Skin epidermis (tissue), 12 donors: ENCODE results near the gene AHCYL1.
A peak's percentile ranks its signal among the peaks of the same experiment; 100 is the strongest.

Experiments
- H3K27ac ChIP-seq, 21 experiments: fragments of 200-600 bp; sonication (generic) in 11 of 21; one replicate each; pipeline ENCODE4 v1.5.0; 2020; ENCODE audit warnings: mild to moderate bottlenecking in 3 of 21, inconsistent platforms in 2 of 21, moderate library complexity in 2 of 21
- H3K4me3 ChIP-seq, 7 experiments: fragments of 200-600 bp; sonication (generic) in 2 of 7; one replicate each; pipeline ENCODE4 v1.5.0; 2020; ENCODE audit warnings: inconsistent platforms in 2 of 7, mild to moderate bottlenecking in 2 of 7, moderate library complexity in 1 of 7

Gene AHCYL1

DNA sequence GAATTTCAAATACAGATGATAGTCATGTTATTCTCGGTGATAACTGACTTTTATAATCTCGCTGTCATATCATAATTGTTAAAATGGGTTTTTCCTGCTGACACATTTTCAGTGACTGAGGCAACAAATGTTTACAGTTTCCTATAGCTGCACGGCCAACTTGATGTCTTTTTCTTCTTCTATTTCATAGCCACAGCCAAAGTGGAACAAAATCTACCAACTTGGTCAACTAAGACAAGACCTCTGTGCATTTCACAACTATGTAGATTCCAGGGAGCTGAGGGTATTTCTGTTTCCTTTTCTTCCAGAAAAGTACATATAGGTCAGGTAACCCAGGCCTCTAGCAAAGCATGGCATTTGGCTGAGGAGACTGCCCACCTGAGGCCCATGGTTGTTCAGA is 10.4 kb upstream of the AHCYL1 start:
- no peak overlapping the region for H3K4me3 ChIP-seq

DNA sequence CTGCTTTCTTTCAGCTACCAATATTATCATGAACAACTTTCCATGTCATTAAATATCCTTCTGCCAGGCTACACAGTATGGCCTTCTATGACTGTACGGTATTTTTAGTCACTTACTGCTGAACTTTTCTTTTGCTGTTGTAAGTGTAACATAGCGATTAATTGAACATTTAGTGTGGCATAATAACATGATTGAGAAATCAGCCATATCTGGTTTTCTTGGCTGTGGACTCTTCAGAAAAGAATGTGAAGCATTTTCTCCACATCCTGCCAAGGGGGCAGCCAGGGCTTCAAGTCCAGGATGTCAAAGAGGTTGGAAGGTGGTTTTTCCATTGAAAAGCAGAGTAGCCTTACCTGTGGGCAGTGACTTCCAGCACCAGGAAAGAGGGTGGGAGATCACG is 8.8 kb upstream of the AHCYL1 start:
- no peak overlapping the region for H3K27ac ChIP-seq
- no peak overlapping the region for H3K4me3 ChIP-seq

More for the DNA sequence above, 10.4 kb upstream of the AHCYL1 start:
- H3K27ac ChIP-seq, result no peak overlapping the region

DNA sequence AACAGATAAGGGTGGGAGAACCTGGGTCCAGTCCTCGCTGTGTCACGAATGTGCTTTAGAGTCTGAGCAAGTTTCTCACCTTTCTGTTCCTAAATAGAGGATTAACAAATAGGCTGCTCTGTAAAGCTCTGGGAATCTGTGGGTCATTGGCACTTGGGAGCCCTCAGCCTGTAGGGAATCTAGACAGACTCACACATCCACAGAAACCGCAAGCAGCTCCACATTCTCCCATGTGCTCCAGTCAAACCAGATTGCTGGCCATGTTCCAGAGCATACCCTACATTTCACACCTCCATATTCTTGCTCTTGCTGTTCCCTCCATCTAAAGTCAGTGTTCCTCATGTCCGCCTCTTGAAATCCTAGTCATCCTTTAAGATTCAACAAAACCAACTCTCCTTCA is 7.8 kb upstream of the AHCYL1 start:
- Histone ChIP-seq H3K27ac (peak overlapping the region in 1 of 21 experiments; percentile 72), H3K4me3 (no peak overlapping the region)

DNA sequence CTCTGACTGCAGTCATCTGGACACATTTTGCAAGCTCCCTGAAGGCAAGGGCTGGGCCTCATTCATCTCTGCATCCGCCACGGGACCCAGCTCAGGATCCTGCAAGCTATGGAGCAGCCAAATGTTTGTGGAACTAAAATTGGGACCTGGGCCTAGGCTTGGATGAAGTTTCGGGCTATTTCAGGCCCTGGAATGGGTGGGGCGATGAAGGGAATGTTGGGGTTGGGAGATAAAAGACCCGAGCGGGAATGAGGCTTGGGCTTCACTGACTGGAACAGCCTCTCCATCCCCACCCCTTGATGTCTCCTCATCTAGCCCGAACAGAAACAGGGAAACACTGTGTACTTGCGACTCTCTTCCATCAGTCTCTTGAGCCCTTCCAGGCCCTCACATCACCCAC is 7.3 kb upstream of the AHCYL1 start:
- H3K27ac ChIP-seq, result peak overlapping the region in 2 of 21 experiments; percentile 72 to 75

DNA sequence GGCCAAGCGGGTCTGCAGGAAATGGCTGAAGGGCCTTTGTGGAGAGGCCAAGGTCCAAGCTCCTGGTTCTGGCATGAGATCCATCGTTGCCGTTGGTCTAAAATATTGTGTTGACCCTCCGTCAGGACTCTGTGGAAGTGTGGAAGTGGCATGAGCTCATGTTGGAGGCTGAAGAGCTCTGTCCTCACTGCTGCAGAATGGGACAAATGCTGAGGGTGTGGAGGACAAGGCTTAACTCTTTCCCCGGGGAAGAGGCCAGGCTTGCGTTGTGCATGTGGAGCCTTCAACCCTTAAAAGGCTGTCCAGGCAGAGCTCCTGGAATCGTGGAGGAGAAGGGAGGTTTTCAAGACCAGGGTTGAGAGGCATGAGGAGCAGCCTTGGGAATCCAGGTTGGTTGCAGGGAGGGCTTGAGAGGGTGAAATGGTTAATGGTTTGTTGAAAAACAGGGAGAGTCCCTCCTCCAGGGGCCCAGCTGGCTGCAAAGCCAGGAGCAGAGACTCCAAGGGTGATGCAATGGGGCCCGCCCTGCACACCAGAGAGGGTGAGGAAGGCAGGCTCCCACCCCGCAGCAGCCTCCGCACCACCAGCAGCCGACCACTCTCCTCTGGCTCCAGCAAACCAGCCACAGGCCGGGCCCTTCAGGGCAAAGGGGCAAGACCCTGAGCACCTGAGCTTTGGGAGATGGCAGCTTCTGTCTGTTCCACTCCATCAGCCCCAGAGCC is 6.7 kb upstream of the AHCYL1 start:
- Histone ChIP-seq H3K27ac (peak overlapping the region in 8 of 21 experiments; percentile 0 to 75 (median 32)), H3K4me3 (no peak overlapping the region)

More for the DNA sequence above, 7.3 kb upstream of the AHCYL1 start:
- H3K4me3 ChIP-seq, result no peak overlapping the region

DNA sequence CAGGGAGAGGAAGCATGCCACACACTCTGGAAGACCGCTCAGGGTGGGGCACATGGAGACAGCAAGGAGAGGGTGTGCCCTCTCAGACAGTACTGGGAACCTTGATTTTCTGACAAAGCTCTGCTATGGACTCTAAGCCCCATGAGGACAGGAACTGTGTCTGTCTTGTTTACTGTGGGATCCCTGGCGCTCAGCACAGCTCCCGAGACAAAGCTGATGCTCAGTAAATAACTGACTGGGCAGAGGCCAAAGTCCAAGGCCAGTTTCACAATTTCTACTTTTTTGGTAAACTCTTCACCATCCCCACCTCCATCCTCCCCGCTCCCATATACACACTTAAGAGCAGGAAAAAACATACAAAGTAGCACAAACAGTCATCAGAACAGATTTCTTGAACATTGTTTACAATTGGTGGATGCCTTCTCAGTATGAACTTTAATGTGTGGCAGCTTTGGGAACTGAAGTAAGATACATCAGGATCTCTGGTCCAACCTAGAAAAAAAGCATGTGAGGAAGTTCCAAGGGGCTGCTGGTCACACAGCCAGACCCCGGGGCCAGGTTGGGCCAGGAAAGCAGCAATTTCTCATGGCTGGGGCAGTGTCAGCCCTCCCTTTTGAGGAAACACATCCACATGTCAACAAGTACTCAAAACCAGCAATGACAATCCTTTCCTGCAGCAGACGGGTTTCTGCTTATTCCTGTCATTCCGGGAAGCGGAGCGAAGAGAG is 5.6 kb upstream of the AHCYL1 start:
- Histone ChIP-seq H3K4me3 (no peak overlapping the region), H3K27ac (peak overlapping the region in 8 of 21 experiments; percentile 0 to 75 (median 33))

DNA sequence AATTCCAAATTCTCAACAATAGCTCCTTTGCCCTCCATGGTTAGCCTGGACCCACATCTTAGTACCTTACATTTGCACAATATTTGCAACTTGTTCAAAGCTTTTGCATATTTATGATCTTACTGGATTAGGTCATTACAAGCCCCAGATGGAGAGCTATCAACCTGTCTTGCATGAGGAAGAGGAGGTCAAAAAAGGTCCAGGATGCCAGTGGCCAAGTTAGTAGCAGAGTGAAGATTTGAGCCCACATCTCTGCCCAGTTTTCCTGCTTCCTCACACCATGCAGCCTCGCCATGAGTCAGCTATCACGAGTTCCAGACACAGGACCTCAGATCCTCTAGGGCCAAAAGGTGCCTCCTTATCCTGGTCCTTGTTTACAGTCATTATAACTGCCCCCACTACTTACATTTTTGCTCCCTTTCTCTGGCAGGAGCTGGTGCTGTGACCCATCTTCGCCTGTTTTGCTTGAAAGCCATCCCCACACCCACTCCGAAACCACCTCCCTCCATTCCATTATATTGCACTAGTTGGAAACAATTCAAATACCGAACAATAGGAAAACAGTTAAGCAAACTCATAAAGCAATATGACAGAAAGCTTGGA is 5.0 kb upstream of the AHCYL1 start:
- Histone ChIP-seq H3K27ac (peak overlapping the region in 5 of 21 experiments; percentile 14 to 72 (median 34)), H3K4me3 (no peak overlapping the region)

DNA sequence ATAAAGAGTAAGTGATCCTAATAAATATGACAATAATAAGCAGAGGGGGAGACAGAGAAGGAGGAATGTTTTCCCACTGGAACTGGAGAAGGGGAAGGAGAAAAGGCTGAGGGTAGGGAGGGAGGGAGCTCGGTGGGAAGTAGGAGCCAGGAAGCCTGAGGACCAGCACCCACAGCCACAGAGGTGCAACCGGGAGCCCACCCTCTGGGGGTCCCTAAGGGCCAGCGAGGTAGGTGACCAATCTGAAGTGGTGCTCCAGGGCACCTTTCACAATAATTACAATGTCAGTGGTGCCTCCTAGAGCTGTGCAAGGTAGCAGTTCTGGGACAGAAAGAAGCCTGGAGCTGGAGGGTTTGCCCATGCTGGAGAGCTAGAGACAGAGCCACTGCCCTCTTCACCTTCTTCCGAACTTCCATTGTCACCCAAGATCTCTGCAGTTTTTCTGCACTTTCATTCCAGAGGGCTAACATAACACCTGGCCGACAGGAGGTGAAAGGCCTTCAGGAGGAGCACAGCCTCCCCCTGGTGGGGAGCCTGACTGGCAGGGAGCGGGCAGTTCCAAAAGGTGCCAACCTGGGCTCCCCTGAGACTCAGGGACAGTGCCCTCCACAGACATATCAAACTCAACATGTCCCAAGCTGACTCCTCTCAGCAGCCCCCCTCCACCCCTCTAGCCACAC is 4.1 kb upstream of the AHCYL1 start:
- H3K27ac ChIP-seq, result peak overlapping the region in 3 of 21 experiments; percentile 13 to 35 (median 28)

DNA sequence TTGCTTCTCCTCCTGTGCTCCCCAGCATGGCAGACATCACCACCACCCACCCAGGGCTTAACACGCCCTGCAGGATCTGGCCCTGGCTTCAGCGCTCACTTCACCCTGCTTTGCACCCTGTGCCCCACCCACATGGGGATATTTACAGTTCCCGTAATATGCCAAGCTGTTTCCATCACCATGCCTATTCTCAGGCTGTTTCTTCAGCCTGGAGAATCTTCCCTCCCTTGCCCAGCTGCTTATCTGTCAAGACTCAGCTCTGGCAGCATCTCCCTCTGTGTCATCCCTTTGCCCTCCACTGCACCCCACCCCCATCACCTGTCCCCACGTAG is 3.6 kb upstream of the AHCYL1 start:
- no peak overlapping the region for H3K4me3 ChIP-seq
- peak overlapping the region in 1 of 21 experiments; percentile 28 for H3K27ac ChIP-seq

More for the DNA sequence above, 4.1 kb upstream of the AHCYL1 start:
- H3K4me3 ChIP-seq, result no peak overlapping the region

DNA sequence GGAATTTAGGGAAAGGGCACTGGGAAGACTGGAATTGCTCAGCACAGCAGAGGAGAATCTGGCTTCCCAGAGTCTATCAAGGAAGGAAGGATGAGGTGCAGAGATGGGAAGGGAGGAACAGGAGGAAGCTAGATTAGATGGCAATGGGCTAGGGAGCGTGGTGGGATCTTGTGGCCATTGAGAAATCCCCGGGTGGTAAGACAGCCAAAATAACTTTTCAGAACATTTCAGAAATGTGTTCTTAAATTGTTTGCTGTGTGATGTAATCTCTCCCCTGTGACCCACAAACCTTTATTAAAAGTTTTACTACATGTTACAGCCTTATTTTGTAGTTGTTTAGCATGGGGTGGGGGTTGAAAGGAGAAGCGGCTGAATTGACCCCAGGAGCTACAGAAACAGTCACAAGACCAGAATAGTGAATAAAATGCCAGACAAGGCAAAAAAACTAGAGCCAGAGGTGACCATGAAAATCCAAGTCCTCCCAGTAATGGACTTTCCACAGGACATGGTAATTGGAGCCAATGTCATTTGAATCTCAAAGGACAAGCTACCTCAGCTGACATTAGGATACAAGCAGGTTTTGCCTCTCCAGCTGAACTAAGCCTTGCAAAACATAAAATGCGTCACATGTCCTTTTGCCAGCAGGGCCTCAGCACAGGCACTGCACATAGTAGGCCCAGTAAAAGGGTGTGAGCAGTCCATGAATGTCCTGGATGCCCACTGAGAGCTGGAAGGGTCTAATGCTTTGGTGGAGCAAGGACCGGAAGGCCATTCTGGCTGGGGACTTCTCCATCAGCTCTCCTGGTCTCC is 980 bp upstream of the AHCYL1 start:
- Histone ChIP-seq H3K27ac (peak overlapping the region in 13 of 21 experiments; percentile 34 to 98 (median 94)), H3K4me3 (no peak overlapping the region)

DNA sequence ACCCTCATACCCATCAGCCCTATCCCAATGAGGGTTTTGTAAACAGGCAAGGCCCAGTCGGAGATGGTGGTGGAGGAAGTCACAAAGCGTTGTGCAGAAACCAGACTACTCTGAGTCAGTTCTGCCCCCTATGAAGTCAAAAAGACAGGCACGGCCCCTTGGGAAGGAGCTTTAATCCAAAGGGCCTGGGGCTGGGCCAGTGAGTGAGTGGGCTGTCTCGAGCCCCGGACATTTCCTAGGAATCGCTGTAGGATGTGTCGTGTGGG is 442 bp upstream of the AHCYL1 start:
- H3K4me3 ChIP-seq, result peak overlapping the region in 1 of 7 experiments; percentile 64

DNA sequence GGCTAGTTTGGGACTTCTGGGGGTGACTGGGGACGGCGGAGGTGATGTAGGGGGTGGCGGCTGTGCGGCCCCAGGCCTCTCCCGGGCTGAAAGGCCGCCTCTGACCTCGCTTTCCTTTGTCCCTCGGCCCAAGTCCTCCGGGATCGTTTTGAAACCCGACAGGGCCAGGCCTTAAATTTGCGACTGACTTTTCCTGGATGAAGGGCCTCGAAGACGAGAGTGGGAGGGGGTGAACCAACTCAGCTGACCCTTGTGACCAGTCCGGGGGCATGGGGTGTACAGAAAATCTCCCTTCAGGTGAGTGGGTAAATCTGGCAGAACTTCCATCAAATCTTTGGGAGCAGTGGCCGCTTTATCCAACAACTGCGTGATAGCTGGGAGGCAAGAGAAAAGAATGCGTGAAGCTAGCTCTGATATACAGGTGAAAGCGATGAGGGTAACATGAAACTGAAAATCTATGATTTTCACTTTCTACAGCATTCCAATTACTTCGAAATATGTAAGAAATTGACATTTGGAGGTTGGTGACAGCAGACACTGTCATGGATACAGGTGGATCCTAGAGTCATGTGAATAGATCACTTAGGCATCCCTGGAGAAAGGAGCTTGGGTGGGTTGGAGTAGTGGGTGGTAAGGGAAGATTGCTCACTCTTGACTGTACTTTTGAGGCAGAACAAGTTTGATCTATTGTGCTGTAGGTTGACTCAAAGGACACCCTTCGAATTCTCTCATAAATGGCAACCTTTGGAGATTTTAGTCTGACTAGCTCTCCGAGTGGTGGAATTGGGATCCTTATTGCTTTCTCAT is 885 bp downstream of the AHCYL1 start:
- peak overlapping the region; percentile 63 to 94 (median 83) for H3K4me3 ChIP-seq
- peak overlapping the region; percentile 88 to 99 (median 95) for H3K27ac ChIP-seq

More for the DNA sequence above, 442 bp upstream of the AHCYL1 start:
- H3K27ac ChIP-seq, result peak overlapping the region in 16 of 21 experiments; percentile 34 to 98 (median 94)

DNA sequence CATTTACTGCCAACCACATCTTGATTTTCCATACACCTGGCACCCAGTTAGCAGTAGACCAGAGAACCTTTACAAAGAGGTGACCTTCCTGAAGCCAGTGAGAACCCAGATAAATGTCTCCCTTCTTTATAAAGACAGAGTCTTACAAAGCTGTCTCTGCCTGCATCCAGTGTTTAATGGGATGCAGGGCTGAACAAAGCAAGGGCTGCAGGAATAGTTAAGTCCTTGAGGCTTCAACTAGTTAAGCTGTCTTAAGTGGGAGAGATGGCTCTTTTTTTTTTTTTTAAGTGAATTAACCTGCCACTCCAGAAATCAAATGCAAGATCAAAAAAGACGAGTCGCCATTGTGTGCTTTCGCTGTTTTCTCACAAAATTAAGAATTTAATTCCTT is 1.5 kb downstream of the AHCYL1 start:
- H3K27ac ChIP-seq, result peak overlapping the region in 4 of 21 experiments; percentile 89 to 98 (median 97)
- peak overlapping the region; percentile 63 to 94 (median 83) for H3K4me3 ChIP-seq

DNA sequence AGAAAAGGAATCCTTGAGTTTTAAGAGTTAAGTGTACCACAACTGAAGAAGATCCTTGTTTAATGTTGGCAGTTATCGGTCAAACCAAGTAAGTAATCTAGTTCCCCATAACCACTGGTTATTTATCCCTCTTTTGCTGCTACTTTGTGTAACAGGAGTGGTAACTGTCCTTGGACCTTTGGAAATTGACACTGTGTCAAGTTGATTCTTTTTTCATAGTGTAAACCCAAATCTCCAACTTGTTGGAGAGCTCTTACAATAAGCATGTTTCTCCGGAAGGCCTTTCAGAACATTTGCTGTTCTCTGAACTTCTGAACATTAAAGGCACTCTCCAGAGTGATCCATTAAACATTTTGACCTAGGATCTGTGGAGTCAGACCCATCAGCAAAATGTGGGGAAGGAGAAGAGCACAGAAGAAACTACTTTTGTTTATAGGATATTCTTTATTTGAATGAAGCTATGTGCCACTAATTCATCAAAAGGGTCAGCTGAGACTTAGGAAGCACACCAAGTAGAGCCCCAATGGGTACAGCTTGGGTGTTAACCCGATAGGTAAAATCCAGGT is 3.9 kb downstream of the AHCYL1 start:
- Histone ChIP-seq H3K27ac (no peak overlapping the region), H3K4me3 (no peak overlapping the region)

DNA sequence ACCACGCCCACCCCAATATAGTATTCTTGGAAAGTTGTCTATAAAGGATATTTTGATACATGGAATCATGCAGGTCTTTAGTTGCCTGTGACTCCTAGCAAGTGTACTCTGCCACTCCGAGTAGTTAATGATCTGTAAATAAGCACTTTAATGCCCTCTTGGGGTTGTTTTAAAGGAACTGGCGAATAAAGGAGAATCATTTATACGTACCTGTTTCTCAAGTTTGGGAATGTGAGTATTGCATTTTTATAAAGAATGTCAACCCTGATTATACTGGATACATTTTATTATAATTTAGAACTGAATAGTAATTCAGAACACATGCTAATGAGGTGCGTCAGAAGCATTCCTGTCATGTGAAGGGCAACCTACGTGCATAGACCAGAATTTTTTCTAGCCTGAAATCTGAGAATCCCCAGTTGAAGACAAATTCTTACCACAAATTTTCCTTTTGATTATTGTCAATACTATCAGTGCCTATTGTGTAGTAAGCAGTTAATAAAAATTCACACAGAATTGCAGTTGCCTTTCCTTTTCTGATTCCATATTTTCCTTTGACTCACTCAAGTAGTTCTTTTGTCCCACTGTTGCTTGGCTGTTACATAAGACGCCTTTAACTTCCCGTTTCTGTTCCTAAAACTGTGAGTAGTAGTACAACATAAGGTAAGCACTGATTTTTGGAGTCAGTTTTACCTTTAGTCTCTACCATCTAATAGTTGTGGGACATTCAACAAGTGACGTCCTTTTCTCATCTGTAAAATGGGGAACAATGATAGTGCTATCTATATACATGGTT is 5.1 kb downstream of the AHCYL1 start:
- no peak overlapping the region for H3K27ac ChIP-seq
- H3K4me3 ChIP-seq, result no peak overlapping the region

DNA sequence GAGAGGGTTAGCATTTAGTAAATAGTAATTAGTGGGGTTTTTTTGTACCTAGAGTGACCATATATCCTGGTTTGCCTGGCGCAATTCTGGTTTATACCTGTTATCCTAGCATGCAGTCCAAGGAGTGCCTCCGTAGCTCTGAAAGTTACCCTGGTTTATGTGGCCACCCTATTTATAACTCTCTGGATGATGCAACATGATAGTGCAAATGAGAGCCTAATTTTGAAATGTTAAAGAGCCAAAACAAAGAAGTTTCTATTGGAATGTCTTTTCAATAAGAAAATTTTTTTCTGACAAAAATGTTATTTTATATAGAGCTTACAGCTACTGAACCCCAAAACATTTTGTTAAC is 5.7 kb downstream of the AHCYL1 start:
- H3K27ac ChIP-seq, result no peak overlapping the region

DNA sequence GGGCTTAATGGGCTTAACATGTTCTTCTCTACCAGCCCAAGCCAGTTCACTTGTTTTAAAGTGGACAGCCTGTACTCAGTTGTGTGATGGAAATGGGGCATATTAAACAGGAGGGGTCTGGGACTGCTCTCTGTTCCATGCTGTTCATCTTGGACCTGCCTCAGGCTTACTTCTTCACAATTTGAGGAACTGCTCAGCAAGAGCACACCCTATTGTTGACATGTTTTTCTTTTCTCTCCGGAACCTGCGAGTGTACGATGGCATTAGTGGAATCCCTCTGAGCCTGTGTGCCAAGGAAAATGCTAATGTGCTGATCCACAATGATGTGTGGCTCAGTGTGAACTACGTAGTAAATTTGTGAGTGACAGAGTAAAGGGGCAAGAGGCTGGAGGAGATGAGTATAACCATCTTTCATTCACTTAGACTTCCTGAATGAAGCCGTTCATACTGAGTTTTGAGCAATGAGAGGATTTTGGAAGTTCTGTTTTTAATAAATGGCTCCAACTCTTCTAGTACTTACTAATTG is 6.9 kb downstream of the AHCYL1 start:
- Histone ChIP-seq H3K4me3 (no peak overlapping the region), H3K27ac (no peak overlapping the region)

More for the DNA sequence above, 5.7 kb downstream of the AHCYL1 start:
- H3K4me3 ChIP-seq, result no peak overlapping the region
